Cardiac muscle cell (in vitro differentiated cells and primary cell): Measurements from ENCODE around the gene MBOAT7. TPM values are rescaled to one million over a fixed set of nuclear protein-coding genes. Genes with fewer than 3 reads are reported as not detected.
"Not testable (repeated sequence)": the region's sequence is repeated elsewhere in the genome, so short reads cannot be mapped to it uniquely, and the experiment has no call there.

Source experiments
- DNase-seq, 2 donors: peaks; one replicate each; pipeline versions ENCODE4 v3.0.0 to v3.0.0-alpha.2; 2010 to 2017; ENCODE audit warnings: low read depth in 1 of 2, low spot score in 1 of 2
- H3K27ac ChIP-seq: fragments of 200-600 bp; sonication (generic); 2 replicates; pipeline ENCODE4 v1.5.1; 2016
- H3K27me3 ChIP-seq: fragments of 200-600 bp; sonication (generic); 2 replicates; pipeline ENCODE4 v1.6.0; 2016; ENCODE audit warnings: control low read depth
- H3K36me3 ChIP-seq: fragments of 200-600 bp; sonication (generic); 2 replicates; pipeline ENCODE4 v1.5.1; 2016; ENCODE audit warnings: control low read depth
- H3K4me1 ChIP-seq: fragments of 200-600 bp; sonication (generic); 2 replicates; pipeline ENCODE4 v1.8.1; 2017; ENCODE audit warnings: low read depth, mild to moderate bottlenecking, mixed run types
- H3K4me3 ChIP-seq: fragments of 200-600 bp; sonication (generic); 2 replicates; pipeline ENCODE4 v1.5.1; 2016; ENCODE audit warnings: mild to moderate bottlenecking
- H3K9me3 ChIP-seq: fragments of 200-600 bp; sonication (generic); 2 replicates; pipeline ENCODE4 v1.5.1; 2017; ENCODE audit warnings: low read depth, mild to moderate bottlenecking, control low read depth
- CTCF ChIP-seq: IDR thresholded peaks from 2 replicates; pipeline ENCODE4 v1.5.1; 2012; ENCODE audit warnings: low read depth, mild to moderate bottlenecking, low read length
- polyA plus RNA-seq: library from polyadenylated mRNA; unstranded; fragments of >200 nt; fragmentation: Nextera tagmentation; extraction: Ambion mirVana; gene quantifications from 2 replicates; pipeline ENCODE4 v1.2.1, GENCODE V29; 2016
- total RNA-seq: library from RNA; depleted of rRNA; stranded (reverse); fragments of >200 nt; gene quantifications from 2 replicates; pipeline ENCODE4 v1.2.3, GENCODE V29; 2016

The MBOAT7 gene
- total and polyA plus RNA-seq, 2 experiments from 2014 or later: 118 to 131 TPM

- Histone ChIP-seq H3K27me3 (no peaks in the 10 kb centered on the region), H3K27ac (peak overlapping the region; percentile 68), H3K4me3 (no peak overlapping the region), H3K9me3 (no peaks in the 10 kb centered on the region), H3K4me1 (peaks cover 40% of the 10 kb centered on the region), H3K36me3 (peaks cover 52% of the 10 kb centered on the region)
- DNase-seq: no peak
- no peak for TF ChIP-seq CTCF
Observed at GRCh38 chr19:54207676-54207982, 18.2 kb upstream of the MBOAT7 start.

GRCh38 chr19:54207193-54207592 is 17.8 kb upstream of the MBOAT7 start:
- H3K9me3 ChIP-seq, H3K27me3 ChIP-seq, H3K4me3 ChIP-seq, DNase-seq: not testable (repeated sequence)
- peaks cover 44% of the 10 kb centered on the region for H3K4me1 ChIP-seq
- peaks cover 56% of the 10 kb centered on the region for H3K36me3 ChIP-seq
- peak overlapping the region; percentile 23 for H3K27ac ChIP-seq

GRCh38 chr19:54206831-54207177 is 17.4 kb upstream of the MBOAT7 start:
- H3K27me3 ChIP-seq: no peaks in the 10 kb centered on the region
- peak overlapping the region; percentile 23 for H3K27ac ChIP-seq
- TF ChIP-seq CTCF: no peak
- peaks cover 60% of the 10 kb centered on the region for H3K36me3 ChIP-seq
- peaks cover 48% of the 10 kb centered on the region for H3K4me1 ChIP-seq
- no peak overlapping the region for H3K4me3 ChIP-seq
- H3K9me3 ChIP-seq: no peaks in the 10 kb centered on the region
- no peak for DNase-seq

GRCh38 chr19:54206030-54206830 is 16.9 kb upstream of the MBOAT7 start:
- Histone ChIP-seq H3K9me3 (no peaks in the 10 kb centered on the region), H3K4me3 (no peak overlapping the region), H3K36me3 (peaks cover 63% of the 10 kb centered on the region), H3K4me1 (peaks cover 51% of the 10 kb centered on the region), H3K27me3 (no peaks in the 10 kb centered on the region), H3K27ac (no peak overlapping the region)
- no peak for DNase-seq
- TF ChIP-seq CTCF: no peak

- no peak for DNase-seq
- Histone ChIP-seq H3K9me3 (no peaks in the 10 kb centered on the region), H3K27ac (peak overlapping the region; percentile 3), H3K4me3 (no peak overlapping the region), H3K27me3 (no peaks in the 10 kb centered on the region), H3K36me3 (peaks cover 63% of the 10 kb centered on the region), H3K4me1 (peaks cover 43% of the 10 kb centered on the region)
- no peak for TF ChIP-seq CTCF
Observed at GRCh38 chr19:54204767-54205468, 15.5 kb upstream of the MBOAT7 start.

- no peak overlapping the region for H3K4me3 ChIP-seq
Observed at GRCh38 chr19:54203151-54203611, 13.8 kb upstream of the MBOAT7 start.

More at GRCh38 chr19:54203151-54203611, 13.8 kb upstream of the MBOAT7 start:
- Histone ChIP-seq H3K4me1 (peaks cover 26% of the 10 kb centered on the region), H3K9me3 (no peaks in the 10 kb centered on the region), H3K27ac (no peak overlapping the region), H3K27me3 (no peaks in the 10 kb centered on the region), H3K36me3 (peaks cover 62% of the 10 kb centered on the region)
- DNase-seq: peak in 1 of 2 donors; percentile 49
- no peak for TF ChIP-seq CTCF
